GM12878 (cell line): ENCODE results near the gene MGST3. TPM values are rescaled to one million over a fixed set of nuclear protein-coding genes. Genes with fewer than 3 reads are reported as not detected.

ENCODE experiments used
- ATF7 ChIP-seq: fragments of 450-650 bp; IDR thresholded peaks from 2 replicates; pipeline ENCODE4 v1.6.1; 2016; ENCODE audit warnings: low read depth, mild to moderate bottlenecking
- BMI1 ChIP-seq: fragments of 450-650 bp; IDR thresholded peaks from 2 replicates; pipeline ENCODE4 v1.6.1; 2016; ENCODE audit warnings: mild to moderate bottlenecking, moderate library complexity, borderline replicate concordance
- EZH2 ChIP-seq: IDR thresholded peaks from 2 replicates; pipeline ENCODE4 v1.6.1; 2012; ENCODE audit warnings: low read depth, mild to moderate bottlenecking, control low read depth, inconsistent platforms, low read length, borderline replicate concordance; ENCODE audit not compliant: control insufficient read depth
- HSF1 ChIP-seq: fragments of 150-350 bp; IDR thresholded peaks from 2 replicates; pipeline ENCODE4 v1.6.1; 2014; ENCODE audit warnings: mild to moderate bottlenecking, low read depth, low read length
- MXI1 ChIP-seq: fragments of 150-350 bp; IDR thresholded peaks from 2 replicates; pipeline ENCODE4 v1.6.1; 2011; ENCODE audit warnings: low read depth, mild to moderate bottlenecking, inconsistent platforms, low read length, improper control_type of control experiment
- PBX3 ChIP-seq: IDR thresholded peaks from 2 replicates; pipeline ENCODE4 v1.6.1; 2011; ENCODE audit warnings: mild to moderate bottlenecking, low read depth, low read length, moderate library complexity; ENCODE audit not compliant: insufficient replicate concordance
- RCOR1 ChIP-seq: conservative IDR thresholded peaks from 2 replicates; pipeline ENCODE4 v1.6.1; 2012; ENCODE audit warnings: low read depth, low read length, improper control_type of control experiment
- RELB ChIP-seq: fragments of 450-650 bp; IDR thresholded peaks from 2 replicates; pipeline ENCODE4 v1.6.1; 2017; ENCODE audit warnings: low read depth, mild to moderate bottlenecking, moderate library complexity
- TAF1 ChIP-seq: IDR thresholded peaks from 2 replicates; pipeline ENCODE4 v1.6.1; 2011; ENCODE audit warnings: mild to moderate bottlenecking, low read depth, low read length, borderline replicate concordance
- ZBTB11 ChIP-seq: fragments of 450-650 bp; formaldehyde crosslinking; IDR thresholded peaks from 2 replicates; pipeline ENCODE4 v1.5.0; 2022; ENCODE audit warnings: mild to moderate bottlenecking, missing genetic modification characterization
- ZNF592 ChIP-seq: fragments of 450-650 bp; IDR thresholded peaks from 2 replicates; pipeline ENCODE4 v1.6.1; 2017; ENCODE audit warnings: mild to moderate bottlenecking, moderate library complexity
- polyA plus RNA-seq, 11 experiments: library from polyadenylated mRNA; depleted of rRNA in 4 of 11; unstranded in 6 of 11; stranded (reverse) in 5 of 11; fragments of >200 nt; fragmentation: Nextera tagmentation in 4 of 11; fragmentation: Illumina TruSeq in 1 of 11; extraction: Ambion mirVana in 4 of 11; extraction: Trizol in 1 of 11; gene quantifications; 1 replicate in 1 of 11; 2 replicates in 10 of 11; pipeline versions ENCODE4 v1.2.1 to v1.2.3, GENCODE V29; 2011 to 2016; ENCODE audit warnings: inconsistent platforms in 2 of 11, missing spikeins in 2 of 11, low read depth in 1 of 11
- total RNA-seq, 4 experiments: library from RNA; depleted of rRNA in 3 of 4; stranded (reverse); fragments of >200 nt in 3 of 4; fragmentation: Illumina TruSeq in 1 of 4; extraction: Trizol in 1 of 4; gene quantifications; 2 replicates each; pipeline versions ENCODE4 v1.2.1 to v1.2.3, GENCODE V29; 2013 to 2021

Gene MGST3
- total and polyA plus RNA-seq, 10 of the 15 experiments (the other 5 are each of a cell fraction or from before 2014, with no cell fraction given), result 37.3 to 145 (median 68.8) TPM

- TF ChIP-seq ZNF592, result no peak
- TF ChIP-seq EZH2, result no peak
- TF ChIP-seq BMI1, result no peak
- TF ChIP-seq RELB, result no peak
- TF ChIP-seq HSF1, result no peak
- no peak for TF ChIP-seq ATF7
- no peak for TF ChIP-seq PBX3
- no peak for TF ChIP-seq TAF1
- TF ChIP-seq ZBTB11 (CRISPR knock-in tag), result no peak
- TF ChIP-seq MXI1, result no peak
- no peak for TF ChIP-seq RCOR1
Observed at GRCh38 chr1:165659581-165659895, 28.5 kb downstream of the MGST3 start (continued).
